Measurements from ENCODE around the gene BAZ2B. TPM values are rescaled to one million over a fixed set of nuclear protein-coding genes. Genes with fewer than 3 reads are reported as not detected.

BAZ2B gene
- total and polyA plus RNA-seq, 2 of the 13 experiments (the other 11 are each of a cell fraction or from before 2014, with no cell fraction given), result 14.0 to 15.1 TPM

GRCh38 chr2:159615367-159616285, 722 bp downstream of the BAZ2B start (continued):
- TF ChIP-seq ZFP41 (CRISPR knock-in tag; IDR thresholded peaks at IDR 0.05; ENCODE audit: borderline replicate concordance) (peak; percentile 21; the same call in 1 of the 2 replicates), ZFYVE20 (CRISPR knock-in tag; IDR thresholded peaks at IDR 0.05; ENCODE audit: borderline replicate concordance, low read depth) (peak; percentile 79; the same call in 1 of the 2 replicates), RARA (CRISPR knock-in tag; IDR thresholded peaks at IDR 0.05) (peak; percentile 54; the same call in 1 of the 2 replicates), TARDBP (CRISPR knock-in tag; IDR thresholded peaks at IDR 0.05) (peak; percentile 75), MTF1 (CRISPR knock-in tag; IDR thresholded peaks at IDR 0.05) (no peak), BHLHE40 (IDR thresholded peaks at IDR 0.05; ENCODE audit: low read length) (0 out of 2 replicates have a peak, but pooled peaks have one; percentile 24), ZNF34 (CRISPR knock-in tag; IDR thresholded peaks at IDR 0.05; ENCODE audit: borderline replicate concordance) (peak; percentile 90), RXRB (CRISPR knock-in tag; IDR thresholded peaks at IDR 0.05; ENCODE audit: borderline replicate concordance) (peak; percentile 57; the same call in 1 of the 2 replicates), NFKB2 (CRISPR knock-in tag; IDR thresholded peaks at IDR 0.05; ENCODE audit: borderline replicate concordance) (peak; percentile 60; the same call in 1 of the 2 replicates), ZNF768 (CRISPR knock-in tag; IDR thresholded peaks at IDR 0.05) (peak; percentile 74; the same call in 1 of the 2 replicates), TBP (CRISPR knock-in tag; IDR thresholded peaks at IDR 0.05) (no peak), HOXA9 (CRISPR knock-in tag; IDR thresholded peaks at IDR 0.05; ENCODE audit: borderline replicate concordance) (0 out of 2 replicates have a peak, but pooled peaks have one; percentile 56), ZNF788 (CRISPR knock-in tag; IDR thresholded peaks at IDR 0.05; ENCODE audit: borderline replicate concordance) (peak; percentile 44; the same call in 1 of the 2 replicates), ZFP36L1 (CRISPR knock-in tag; IDR thresholded peaks at IDR 0.05) (no peak), GLI4 (CRISPR knock-in tag; IDR thresholded peaks at IDR 0.05; ENCODE audit: borderline replicate concordance) (no peak; the same call in 1 of the 2 replicates), ZFAT (CRISPR knock-in tag; conservative IDR thresholded peaks at IDR 0.05) (no peak), MYC (CRISPR knock-in tag; IDR thresholded peaks at IDR 0.05; ENCODE audit: borderline replicate concordance) (peak; percentile 47), ZNF724P (CRISPR knock-in tag; IDR thresholded peaks at IDR 0.05; ENCODE audit: borderline replicate concordance) (peak; percentile 75; the same call in 1 of the 2 replicates), SNAPC4 (CRISPR knock-in tag; IDR thresholded peaks at IDR 0.05) (peak; percentile 38; the same call in 1 of the 2 replicates), NR2F6 (IDR thresholded peaks at IDR 0.05) (peak; percentile 9; the same call in 1 of the 2 replicates), NR2F6 (CRISPR knock-in tag; IDR thresholded peaks at IDR 0.05) (peak; percentile 3; the same call in 1 of the 2 replicates), DR1 (CRISPR knock-in tag; IDR thresholded peaks at IDR 0.05) (peak; percentile 31; the same call in 1 of the 2 replicates), ZBTB7B (CRISPR knock-in tag; IDR thresholded peaks at IDR 0.05) (peak; percentile 42; the same call in 1 of the 2 replicates)
- TF ChIP-seq, protein P1, sequence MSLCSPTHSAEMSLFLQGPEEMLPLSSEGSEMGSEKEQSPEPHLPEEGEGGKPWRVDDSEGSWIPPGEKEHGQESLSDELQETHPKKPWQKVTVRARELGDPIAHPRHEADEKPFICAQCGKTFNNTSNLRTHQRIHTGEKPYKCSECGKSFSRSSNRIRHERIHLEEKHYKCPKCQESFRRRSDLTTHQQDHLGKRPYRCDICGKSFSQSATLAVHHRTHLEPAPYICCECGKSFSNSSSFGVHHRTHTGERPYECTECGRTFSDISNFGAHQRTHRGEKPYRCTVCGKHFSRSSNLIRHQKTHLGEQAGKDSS (CRISPR knock-in tag; IDR thresholded peaks at IDR 0.05; ENCODE audit: borderline replicate concordance, low read depth), result peak; percentile 59; the same call in 1 of the 2 replicates
